Activated CD4-positive, alpha-beta T cell treated with anti-CD3 and anti-CD28 coated beads, Interleukin-2, Interleukin-4, amounts not matched to agents 100 ng/mL and 50 ng/mL, durations not matched to agents 16 hours and 8 hours (primary cell): ENCODE data around the gene HAGHL.
"Not testable (repeated sequence)": the region's sequence is repeated elsewhere in the genome, so short reads cannot be mapped to it uniquely, and the experiment has no call there.

Experiments used
- DNase-seq: peaks from one replicate; pipeline ENCODE4 v3.0.0-alpha.2; 2020; ENCODE audit warnings: low spot score

HAGHL gene

DNA sequence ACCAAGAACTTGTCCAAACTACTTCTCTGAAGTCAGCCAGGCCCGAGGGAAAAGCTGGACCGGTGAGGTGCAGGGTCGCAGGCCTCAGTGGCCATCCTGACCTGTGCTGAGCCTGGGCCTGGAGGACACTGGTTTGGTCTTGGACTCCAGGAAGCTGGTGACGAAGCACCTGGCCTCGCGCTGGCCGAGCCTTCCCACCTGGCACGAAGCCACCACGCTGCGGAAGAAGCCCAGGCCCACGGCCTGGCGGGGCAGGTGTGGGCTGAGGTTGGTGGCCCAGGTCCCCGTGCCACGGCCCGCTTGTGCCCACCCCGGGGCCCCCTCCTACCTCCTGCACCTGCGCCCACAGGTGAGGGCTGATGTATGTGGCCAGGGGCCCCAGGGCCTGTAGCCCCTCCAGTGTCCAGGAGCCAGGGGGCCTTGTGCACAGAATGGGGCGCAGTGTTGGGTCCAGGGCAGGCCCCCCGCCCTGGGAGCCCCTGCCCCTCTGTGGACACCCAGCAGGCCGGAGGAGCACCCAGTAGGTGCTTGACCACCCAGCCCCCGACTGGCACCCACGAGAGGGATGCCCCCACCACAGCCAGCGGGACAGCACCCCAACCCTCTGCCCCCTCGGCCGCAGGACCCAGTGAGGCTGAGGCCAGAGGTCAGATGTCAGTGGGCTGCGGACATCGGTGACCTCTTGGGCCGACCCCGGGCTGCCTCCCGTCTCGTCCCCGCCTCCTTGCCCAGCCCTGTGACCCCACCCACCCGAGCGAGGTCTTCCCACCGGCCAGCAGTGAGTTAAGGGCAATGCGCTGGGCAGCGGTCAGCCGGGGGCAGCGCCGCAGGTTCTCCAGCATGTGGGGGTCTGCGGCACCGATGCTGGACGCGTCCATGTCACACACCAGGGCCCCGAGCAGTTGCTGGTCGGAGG, 47.4 kb downstream of the HAGHL start:
- no peak for DNase-seq

GRCh38 chr16:775236-775796, 48.4 kb downstream of the HAGHL start:
- DNase-seq = no peak

DNA sequence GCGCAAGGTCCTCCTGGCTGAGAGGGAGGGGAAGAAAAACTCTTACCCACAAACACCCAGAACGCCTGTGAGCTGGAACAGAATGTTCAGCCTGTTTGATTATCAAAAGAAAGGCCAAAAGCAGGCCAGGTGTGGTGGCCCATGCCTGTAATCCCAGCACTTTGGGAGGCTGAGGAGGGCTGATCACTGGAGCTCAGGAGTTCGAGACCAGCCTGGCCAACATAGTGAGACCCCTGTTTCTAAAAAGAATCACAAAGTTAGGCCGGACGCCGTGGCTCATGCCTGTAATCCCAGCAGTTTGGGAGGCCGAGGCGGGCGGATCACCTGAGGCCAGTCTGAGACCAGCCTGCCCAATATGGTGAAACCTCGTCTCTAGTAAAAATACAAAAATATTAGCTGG, 49.4 kb downstream of the HAGHL start:
- DNase-seq = not testable (repeated sequence)

DNA sequence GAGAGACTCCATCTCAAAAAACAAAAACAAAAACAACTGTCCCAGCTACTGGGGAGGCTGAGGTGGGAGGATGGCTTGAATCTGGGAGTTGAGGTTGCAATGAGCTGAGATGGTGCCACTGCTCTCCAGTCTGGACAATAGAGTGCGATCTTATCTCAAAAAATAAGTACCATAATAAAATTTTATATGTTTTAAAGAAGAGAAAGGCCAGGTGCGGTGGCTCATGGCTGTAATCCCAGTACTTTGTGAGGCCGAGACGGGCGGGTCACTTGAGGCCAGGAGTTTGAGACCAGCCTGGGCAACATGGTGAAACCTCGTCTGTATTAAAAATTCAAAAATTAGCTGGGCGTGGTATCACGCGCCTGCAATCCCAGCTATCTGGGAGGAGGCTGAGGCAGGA, 49.9 kb downstream of the HAGHL start:
- no peak for DNase-seq

DNA sequence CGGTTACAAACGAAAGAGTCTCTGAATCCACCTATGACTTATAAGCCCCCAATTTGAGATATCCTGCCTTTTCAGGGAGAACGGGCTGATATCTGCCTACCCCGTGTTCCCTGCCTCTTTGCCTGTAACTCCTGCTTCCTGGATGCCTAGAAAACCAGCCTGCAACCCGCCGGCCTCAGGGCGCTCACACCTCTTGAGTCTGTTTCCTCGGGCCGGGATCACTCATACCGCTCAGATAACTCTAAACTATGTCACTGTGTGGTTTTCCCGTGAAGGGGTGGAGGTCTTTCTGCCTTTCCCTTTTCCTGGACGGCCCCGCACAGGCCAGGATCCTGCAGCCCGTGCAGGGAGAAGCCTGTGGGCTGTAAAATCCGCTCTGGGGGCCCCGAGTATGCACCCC, 50.9 kb downstream of the HAGHL start:
- DNase-seq = no peak

DNA sequence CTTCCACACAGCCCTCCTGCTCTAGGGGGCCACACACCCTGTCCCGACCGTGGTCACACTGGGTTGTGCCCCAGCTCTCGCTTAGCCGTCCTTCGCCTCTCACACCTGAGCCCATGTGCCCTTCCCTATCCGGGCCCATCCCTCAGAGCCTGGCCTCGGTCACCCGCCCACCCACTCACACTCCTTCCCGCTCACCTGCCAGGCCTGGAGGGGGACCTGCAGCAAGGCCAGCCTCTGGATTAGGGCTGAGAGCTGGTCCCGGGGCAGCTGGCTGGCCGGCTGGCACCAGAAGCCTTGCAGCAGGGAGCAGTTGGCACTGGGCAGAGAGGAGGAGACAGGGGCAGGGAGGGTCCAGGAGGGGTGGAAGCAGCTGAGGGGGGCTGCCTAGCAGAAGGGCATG, 51.5 kb downstream of the HAGHL start:
- DNase-seq = no peak

DNA sequence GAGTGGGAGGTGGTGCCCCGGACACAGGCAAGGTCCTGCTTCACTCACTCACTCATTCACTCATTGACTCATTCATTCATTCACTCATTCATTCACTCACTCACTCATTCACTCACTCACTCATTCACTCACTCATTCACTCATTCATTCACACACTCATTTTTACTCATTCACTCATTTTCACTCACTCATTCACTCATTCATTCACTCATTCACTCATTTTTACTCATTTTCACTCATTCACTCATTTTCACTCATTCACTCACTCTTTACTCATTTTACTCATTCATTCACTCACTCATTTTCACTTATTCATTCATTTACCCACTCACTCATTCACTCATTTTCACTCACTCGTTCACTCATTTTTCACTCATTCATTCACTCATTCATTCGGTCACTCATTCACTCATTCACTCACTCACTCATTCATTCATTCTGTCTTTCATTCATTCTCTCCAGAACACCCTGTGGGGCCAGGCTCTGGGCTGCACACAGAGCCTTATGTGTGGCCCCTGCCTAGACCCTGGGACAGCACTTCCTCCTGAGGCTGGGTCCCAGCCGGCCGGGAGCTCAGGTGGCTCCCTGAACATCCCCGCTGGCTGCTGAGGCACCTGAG, 52.1 kb downstream of the HAGHL start:
- DNase-seq = no peak
